BE2C (cell line): Measurements from ENCODE around the gene COG7.
"Not testable (repeated sequence)": the region's sequence is repeated elsewhere in the genome, so short reads cannot be mapped to it uniquely, and the experiment has no call there.

Experiments
- DNase-seq: peaks from one replicate; pipeline ENCODE4 v3.0.0-alpha.2; 2020
- H3K27me3 ChIP-seq: fragments of 250-450 bp; sonication (Bioruptor Pico); 2 replicates; pipeline ENCODE4 v1.5.1; 2020; ENCODE audit warnings: mild to moderate bottlenecking
- H3K36me3 ChIP-seq: fragments of 250-450 bp; sonication (Bioruptor Pico); 2 replicates; pipeline ENCODE4 v1.5.1; 2020; ENCODE audit warnings: mild to moderate bottlenecking
- H3K4me1 ChIP-seq: fragments of 250-450 bp; sonication (Bioruptor Pico); 2 replicates; pipeline ENCODE4 v1.5.1; 2020
- H3K4me3 ChIP-seq: 2 replicates; pipeline ENCODE4 v1.5.1; 2011; ENCODE audit warnings: low read depth, low read length
- H3K9me3 ChIP-seq: fragments of 250-450 bp; sonication (Bioruptor Pico); 2 replicates; pipeline ENCODE4 v1.5.1; 2020
- CTCF ChIP-seq: IDR thresholded peaks from 2 replicates; pipeline ENCODE4 v1.5.1; 2012; ENCODE audit warnings: mild to moderate bottlenecking, low read depth, low read length

The COG7 gene

GRCh38 chr16:23371368-23371767, 81.6 kb downstream of the COG7 start:
- no peak for TF ChIP-seq CTCF
- Histone ChIP-seq H3K27me3 (peaks cover 3% of the 10 kb centered on the region; the same call in 1 of the 2 replicates), H3K36me3 (no peaks in the 10 kb centered on the region), H3K4me3 (no peak overlapping the region), H3K4me1 (no peaks in the 10 kb centered on the region), H3K9me3 (no peaks in the 10 kb centered on the region)
- no peak for DNase-seq

- H3K9me3 ChIP-seq = no peaks in the 10 kb centered on the region
- no peak for TF ChIP-seq CTCF
- no peaks in the 10 kb centered on the region for H3K4me1 ChIP-seq
- DNase-seq = no peak
- H3K4me3 ChIP-seq = no peak overlapping the region
- no peaks in the 10 kb centered on the region for H3K36me3 ChIP-seq
- peaks cover 3% of the 10 kb centered on the region; the same call in 1 of the 2 replicates for H3K27me3 ChIP-seq
Observed at GRCh38 chr16:23369416-23369815, 83.6 kb downstream of the COG7 start.

- no peak for TF ChIP-seq CTCF
- Histone ChIP-seq H3K4me1 (no peaks in the 10 kb centered on the region), H3K9me3 (no peaks in the 10 kb centered on the region), H3K36me3 (no peaks in the 10 kb centered on the region), H3K27me3 (peaks cover 3% of the 10 kb centered on the region; the same call in 1 of the 2 replicates), H3K4me3 (no peak overlapping the region)
- DNase-seq = no peak
Observed at GRCh38 chr16:23368469-23368868, 84.5 kb downstream of the COG7 start.

GRCh38 chr16:23367988-23368387, 85.0 kb downstream of the COG7 start:
- no peak for TF ChIP-seq CTCF
- no peaks in the 10 kb centered on the region for H3K36me3 ChIP-seq
- H3K4me3 ChIP-seq = no peak overlapping the region
- H3K9me3 ChIP-seq = no peaks in the 10 kb centered on the region
- no peak for DNase-seq
- H3K27me3 ChIP-seq = peaks cover 3% of the 10 kb centered on the region; the same call in 1 of the 2 replicates
- H3K4me1 ChIP-seq = no peaks in the 10 kb centered on the region

GRCh38 chr16:23367564-23367963, 85.4 kb downstream of the COG7 start:
- peaks cover 3% of the 10 kb centered on the region; the same call in 1 of the 2 replicates for H3K27me3 ChIP-seq
- no peaks in the 10 kb centered on the region for H3K4me1 ChIP-seq
- no peak overlapping the region for H3K4me3 ChIP-seq
- TF ChIP-seq CTCF = no peak
- DNase-seq = no peak
- H3K36me3 ChIP-seq = no peaks in the 10 kb centered on the region
- H3K9me3 ChIP-seq = no peaks in the 10 kb centered on the region

- not testable (repeated sequence) for H3K4me1 ChIP-seq, H3K27me3 ChIP-seq, DNase-seq, H3K9me3 ChIP-seq, H3K36me3 ChIP-seq, H3K4me3 ChIP-seq
Observed at GRCh38 chr16:23366341-23366740, 86.6 kb downstream of the COG7 start.

GRCh38 chr16:23365602-23366240, 87.3 kb downstream of the COG7 start:
- Histone ChIP-seq H3K4me3 (no peak overlapping the region), H3K9me3 (no peaks in the 10 kb centered on the region), H3K27me3 (peaks cover 3% of the 10 kb centered on the region; the same call in 1 of the 2 replicates), H3K4me1 (no peaks in the 10 kb centered on the region), H3K36me3 (no peaks in the 10 kb centered on the region)
- DNase-seq = no peak
- TF ChIP-seq CTCF = no peak
